SH-SY5Y (cell line): ENCODE measurements around the gene CTDSP1.

Experiments used
- GATA2 ChIP-seq: IDR thresholded peaks from 2 replicates; pipeline ENCODE4 v1.6.1; 2011; ENCODE audit warnings: mild to moderate bottlenecking, low read depth, low read length
- GATA3 ChIP-seq: IDR thresholded peaks from 2 replicates; pipeline ENCODE4 v1.6.1; 2011; ENCODE audit warnings: low read depth, mild to moderate bottlenecking, low read length, moderate library complexity

GRCh38 chr2:218395826-218396687 lies 3.6 kb upstream of the CTDSP1 start:
- TF ChIP-seq GATA2 (no peak), GATA3 (no peak)
